Panc1 (cell line): ENCODE results near the gene F5. TPM values are rescaled to one million over a fixed set of nuclear protein-coding genes. Genes with fewer than 3 reads are reported as not detected.

Source experiments
- ATAC-seq: fragments of 200-7000 bp; cut with Tn5 transposase; 2 replicates; pipeline ENCODE4 v1.9.1; 2020; ENCODE audit warnings: mild to moderate bottlenecking, moderate library complexity
- BruUV-seq: library from RNA; stranded (reverse); fragments of 400-500 nt; replicated peaks from 2 replicates; lab custom pipeline; 2021; lab: Mats Ljungman, UMichigan
- CTCF ChIA-PET: fragments of 300-600 bp; sonication (Branson Sonifier 250); formaldehyde crosslinking; loops from one replicate; lab custom pipeline; 2022; ENCODE audit warnings: antibody characterized with exemption; lab: Charles Lee
- POLR2A ChIA-PET: fragments of 300-600 bp; sonication (Branson Sonifier 250); formaldehyde crosslinking; loops from one replicate; lab custom pipeline; 2022; ENCODE audit warnings: antibody characterized with exemption; lab: Charles Lee
- DNase-seq: peaks from one replicate; pipeline ENCODE4 v3.0.0-alpha.2; 2010; ENCODE audit warnings: low read depth, low spot score
- H3K27ac ChIP-seq: 2 replicates; pipeline ENCODE4 v1.5.1; 2011; ENCODE audit warnings: mild to moderate bottlenecking, low read length, inconsistent platforms
- H3K27me3 ChIP-seq: fragments of 200-500 bp; sonication (Bioruptor generic); 2 replicates; pipeline ENCODE4 v1.6.0; 2014; ENCODE audit warnings: low read length, inconsistent platforms; ENCODE audit not compliant: control insufficient read depth, insufficient read depth
- H3K36me3 ChIP-seq: fragments of 200-500 bp; sonication (Bioruptor generic); 2 replicates; pipeline ENCODE4 v1.5.1; 2014; ENCODE audit warnings: inconsistent platforms, mild to moderate bottlenecking, low read length, moderate library complexity; ENCODE audit not compliant: control insufficient read depth, insufficient read depth
- H3K4me1 ChIP-seq: 2 replicates; pipeline ENCODE4 v1.5.1; 2011; ENCODE audit warnings: inconsistent platforms, mild to moderate bottlenecking, low read length, moderate library complexity; ENCODE audit not compliant: control insufficient read depth, insufficient read depth
- H3K4me3 ChIP-seq, 2 experiments: 2 replicates each; pipeline ENCODE4 v1.5.1; 2011 to 2012; ENCODE audit warnings: low read depth in 2 of 2, low read length in 2 of 2, mild to moderate bottlenecking in 2 of 2, inconsistent platforms in 1 of 2, moderate library complexity in 1 of 2
- H3K9me3 ChIP-seq: fragments of 200-500 bp; sonication (Bioruptor generic); 2 replicates; pipeline ENCODE4 v1.5.1; 2014; ENCODE audit warnings: low read depth, mild to moderate bottlenecking, inconsistent platforms, low read length, moderate library complexity; ENCODE audit not compliant: control insufficient read depth, insufficient read depth
- POLR2AphosphoS5 ChIP-seq: IDR thresholded peaks from 2 replicates; pipeline ENCODE4 v1.6.1; 2012; ENCODE audit warnings: mild to moderate bottlenecking, low read depth, low read length, moderate library complexity
- REST ChIP-seq, 2 experiments: IDR thresholded peaks; 2 replicates each; pipeline ENCODE4 v1.6.1; 2011 to 2012; ENCODE audit warnings: low read depth in 2 of 2, control low read depth in 1 of 2, low read length in 1 of 2, mild to moderate bottlenecking in 1 of 2, moderate library complexity in 1 of 2; ENCODE audit not compliant: insufficient read depth in 1 of 2
- SIN3A ChIP-seq: IDR thresholded peaks from 2 replicates; pipeline ENCODE4 v1.6.1; 2012; ENCODE audit warnings: low read depth, mild to moderate bottlenecking, low read length, moderate library complexity, borderline replicate concordance; ENCODE audit not compliant: insufficient read depth
- TCF7L2 ChIP-seq: IDR thresholded peaks from 2 replicates; pipeline ENCODE4 v1.6.1; 2011; ENCODE audit warnings: mild to moderate bottlenecking, low read depth, low read length, inconsistent platforms
- in situ Hi-C: cut with HindIII; loops from 2 replicates; pipeline ENCODE4 v1.10.0; 2016; ENCODE audit warnings: low sequenced_read_pairs, low pct_unique_long_range_greater_than_20kb
- intact Hi-C: fragments of 100-400 bp; cut with micrococcal nuclease; formaldehyde crosslinking; loops from one replicate; pipeline ENCODE4 v1.10.0; 2022; ENCODE audit not compliant: unreplicated experiment
- total RNA-seq: library from RNA; stranded (reverse); gene quantifications from one replicate; pipeline ENCODE4 v1.2.1, GENCODE V29; 2021; ENCODE audit not compliant: unreplicated experiment
- TF ChIP-seq, protein P1 (sequence below): fragments of 450-650 bp; IDR thresholded peaks from 2 replicates; pipeline ENCODE4 v1.5.1; 2017; ENCODE audit warnings: mild to moderate bottlenecking

Gene F5
- total RNA-seq, 1 experiment from 2014 or later: 0.08 TPM

DNA sequence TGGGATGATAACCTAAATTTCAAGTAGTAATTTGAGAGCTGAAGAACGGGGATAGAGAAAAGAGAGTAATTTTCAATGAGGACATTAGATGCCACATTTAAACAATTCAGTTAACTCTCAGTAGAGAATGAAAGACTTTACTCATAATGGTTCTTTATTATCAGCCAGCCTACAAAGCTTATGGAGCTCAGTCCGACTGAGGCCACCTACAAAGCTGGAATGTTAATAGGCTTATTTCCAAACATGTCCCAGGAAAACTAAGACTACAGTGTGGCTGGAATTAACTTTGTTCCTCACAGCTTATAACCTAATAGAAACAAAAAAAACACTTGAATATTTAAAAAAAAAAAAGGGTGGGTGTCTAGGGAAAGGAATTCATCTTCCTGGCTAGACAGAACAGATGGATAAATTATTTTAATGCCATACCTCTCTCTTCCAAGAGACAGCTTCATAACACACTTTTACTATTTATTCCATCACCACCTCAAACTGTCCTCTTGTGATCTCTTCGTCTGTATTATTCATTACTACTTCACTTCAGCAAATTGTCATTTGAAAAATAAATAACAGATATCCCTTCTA, 110.4 kb downstream of the F5 start:
- intact Hi-C loops: no loop called here
- Histone ChIP-seq H3K27me3 (no peaks in the 10 kb centered on the region), H3K36me3 (no peaks in the 10 kb centered on the region), H3K9me3 (no peaks in the 10 kb centered on the region), H3K4me1 (no peaks in the 10 kb centered on the region; the same call in 1 of the 2 replicates), H3K27ac (no peak overlapping the region), H3K4me3 (no peak overlapping the region)
- POLR2A ChIA-PET: no interaction called here
- no TSS peak for BruUV-seq
- no peak for DNase-seq
- in situ Hi-C loops: no loop called here
- ATAC-seq: no peak
- CTCF ChIA-PET: no interaction called here
- TF ChIP-seq, protein P1, sequence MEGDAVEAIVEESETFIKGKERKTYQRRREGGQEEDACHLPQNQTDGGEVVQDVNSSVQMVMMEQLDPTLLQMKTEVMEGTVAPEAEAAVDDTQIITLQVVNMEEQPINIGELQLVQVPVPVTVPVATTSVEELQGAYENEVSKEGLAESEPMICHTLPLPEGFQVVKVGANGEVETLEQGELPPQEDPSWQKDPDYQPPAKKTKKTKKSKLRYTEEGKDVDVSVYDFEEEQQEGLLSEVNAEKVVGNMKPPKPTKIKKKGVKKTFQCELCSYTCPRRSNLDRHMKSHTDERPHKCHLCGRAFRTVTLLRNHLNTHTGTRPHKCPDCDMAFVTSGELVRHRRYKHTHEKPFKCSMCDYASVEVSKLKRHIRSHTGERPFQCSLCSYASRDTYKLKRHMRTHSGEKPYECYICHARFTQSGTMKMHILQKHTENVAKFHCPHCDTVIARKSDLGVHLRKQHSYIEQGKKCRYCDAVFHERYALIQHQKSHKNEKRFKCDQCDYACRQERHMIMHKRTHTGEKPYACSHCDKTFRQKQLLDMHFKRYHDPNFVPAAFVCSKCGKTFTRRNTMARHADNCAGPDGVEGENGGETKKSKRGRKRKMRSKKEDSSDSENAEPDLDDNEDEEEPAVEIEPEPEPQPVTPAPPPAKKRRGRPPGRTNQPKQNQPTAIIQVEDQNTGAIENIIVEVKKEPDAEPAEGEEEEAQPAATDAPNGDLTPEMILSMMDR: no peak
- no peak for TF ChIP-seq TCF7L2
- no peak for TF ChIP-seq REST (IDR thresholded peaks at IDR 0.05; ENCODE audit: insufficient read depth in 1 of 2, low read depth in 2 of 2, low read length in 1 of 2)
- TF ChIP-seq SIN3A: no peak
- no peak for TF ChIP-seq POLR2AphosphoS5

DNA sequence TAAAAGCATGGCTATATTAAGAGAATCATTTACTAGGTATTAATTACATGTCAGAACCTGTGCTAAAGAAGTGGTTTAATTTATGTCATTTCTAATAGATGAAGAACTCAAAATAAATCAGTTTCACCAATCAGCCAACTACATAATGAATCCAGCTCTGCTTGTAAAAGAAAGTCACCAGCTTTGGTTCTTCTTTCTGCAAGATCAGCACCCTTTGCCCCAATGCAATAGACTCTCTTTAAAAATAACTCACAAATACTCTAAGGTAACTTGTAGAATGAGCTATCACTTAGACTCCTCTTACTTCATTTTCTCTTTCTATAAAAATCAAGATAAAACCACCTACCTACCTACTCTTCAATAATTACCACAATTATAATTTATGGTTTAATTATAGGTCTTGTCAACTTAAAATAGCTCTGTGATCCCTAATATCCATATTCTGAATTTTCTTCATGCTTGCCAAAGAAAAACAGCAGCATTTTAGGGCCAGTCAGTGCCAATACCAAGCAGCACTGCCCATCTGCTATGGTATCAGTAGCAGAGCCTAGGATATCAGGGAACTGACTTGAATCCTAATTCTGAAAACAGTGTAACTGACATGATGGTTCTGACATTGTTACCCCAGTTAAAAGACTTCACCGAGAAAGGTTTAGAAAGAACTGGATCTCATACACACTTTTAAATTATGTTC, 111.8 kb downstream of the F5 start:
- TF ChIP-seq TCF7L2: no peak
- no peak for TF ChIP-seq REST (IDR thresholded peaks at IDR 0.05; ENCODE audit: insufficient read depth in 1 of 2, low read depth in 2 of 2, low read length in 1 of 2)
- TF ChIP-seq POLR2AphosphoS5: no peak
- in situ Hi-C loops: no loop called here

More for the DNA sequence above, 111.8 kb downstream of the F5 start:
- no peaks in the 10 kb centered on the region for H3K4me1 ChIP-seq
- ATAC-seq: no peak
- DNase-seq: no peak
- no TSS peak for BruUV-seq
- no peak overlapping the region for H3K27ac ChIP-seq
- ChIA-PET CTCF (no interaction called here), POLR2A (no interaction called here)
- no peaks in the 10 kb centered on the region for H3K27me3 ChIP-seq
- H3K4me3 ChIP-seq: no peak overlapping the region
- intact Hi-C loops: no loop called here
- no peaks in the 10 kb centered on the region for H3K36me3 ChIP-seq
- no peaks in the 10 kb centered on the region for H3K9me3 ChIP-seq
